ENCODE results near the gene ETS2.

Gene ETS2

GRCh38 chr21:38760762-38761155, 45.0 kb upstream of the ETS2 start:
- Histone ChIP-seq H2BK5ac (ENCODE audit: low read length) (no peak overlapping the region), H3K79me1 (ENCODE audit: low read length) (no peaks in the 10 kb centered on the region), H4K5ac (ENCODE audit: low read length) (no peak overlapping the region), H2BK15ac (replicated peaks; ENCODE audit: low read depth) (no peak overlapping the region), H2AK5ac (ENCODE audit: low read length) (no peak overlapping the region), H3K79me2 (ENCODE audit: control insufficient read depth, insufficient read depth, low read length) (no peaks in the 10 kb centered on the region), H3K23ac (ENCODE audit: low read length) (no peak overlapping the region), H2BK120ac (ENCODE audit: low read depth, low read length) (no peak overlapping the region), H3K4ac (ENCODE audit: low read depth, low read length) (no peak overlapping the region), H3K4me1 (ENCODE audit: control insufficient read depth, low read depth, low read length) (no peaks in the 10 kb centered on the region), H3K27me3 (ENCODE audit: insufficient read depth, low read length, poor library complexity) (no peaks in the 10 kb centered on the region), H3K4me3 (ENCODE audit: low read length) (no peak overlapping the region), H3K4me2 (ENCODE audit: low read length) (no peak overlapping the region), H3K36me3 (ENCODE audit: control insufficient read depth, insufficient read depth, low read length) (no peaks in the 10 kb centered on the region), H3K18ac (ENCODE audit: low read length) (no peak overlapping the region), H3K9ac (ENCODE audit: low read length) (no peak overlapping the region), H3K56ac (ENCODE audit: low read length) (no peak overlapping the region), H4K8ac (ENCODE audit: low read depth, low read length) (no peak overlapping the region), H3K27ac (ENCODE audit: low read depth, low read length) (no peak overlapping the region)
- no peak for DNase-seq
- no CpG with 5 or more reads among the region's 7 CpGs for WGBS (ENCODE audit: extremely low coverage, insufficient coverage, low lambda C conversion rate)

GRCh38 chr21:38761531-38761930, 44.2 kb upstream of the ETS2 start:
- Histone ChIP-seq H2AK5ac (ENCODE audit: low read length) (no peak overlapping the region), H3K36me3 (ENCODE audit: control insufficient read depth, insufficient read depth, low read length) (no peaks in the 10 kb centered on the region), H3K4me2 (ENCODE audit: low read length) (no peak overlapping the region), H3K23ac (ENCODE audit: low read length) (no peak overlapping the region), H3K27me3 (ENCODE audit: insufficient read depth, low read length, poor library complexity) (no peaks in the 10 kb centered on the region), H3K27ac (ENCODE audit: low read depth, low read length) (no peak overlapping the region), H3K79me2 (ENCODE audit: control insufficient read depth, insufficient read depth, low read length) (no peaks in the 10 kb centered on the region), H3K18ac (ENCODE audit: low read length) (no peak overlapping the region), H3K56ac (ENCODE audit: low read length) (no peak overlapping the region), H2BK120ac (ENCODE audit: low read depth, low read length) (no peak overlapping the region), H3K79me1 (ENCODE audit: low read length) (no peaks in the 10 kb centered on the region), H2BK15ac (replicated peaks; ENCODE audit: low read depth) (no peak overlapping the region), H4K5ac (ENCODE audit: low read length) (no peak overlapping the region), H3K4me1 (ENCODE audit: control insufficient read depth, low read depth, low read length) (no peaks in the 10 kb centered on the region), H4K8ac (ENCODE audit: low read depth, low read length) (no peak overlapping the region), H3K4me3 (ENCODE audit: low read length) (no peak overlapping the region), H3K4ac (ENCODE audit: low read depth, low read length) (no peak overlapping the region), H2BK5ac (ENCODE audit: low read length) (no peak overlapping the region), H3K9ac (ENCODE audit: low read length) (no peak overlapping the region)
- no peak for DNase-seq
- no CpG with 5 or more reads among the region's 4 CpGs for WGBS (ENCODE audit: extremely low coverage, insufficient coverage, low lambda C conversion rate)

GRCh38 chr21:38765056-38765455, 40.7 kb upstream of the ETS2 start:
- H3K4me2 ChIP-seq (ENCODE audit: low read length) = no peak overlapping the region
- no peaks in the 10 kb centered on the region for H3K79me2 ChIP-seq (ENCODE audit: control insufficient read depth, insufficient read depth, low read length)
- no peaks in the 10 kb centered on the region for H3K79me1 ChIP-seq (ENCODE audit: low read length)
- H3K56ac ChIP-seq (ENCODE audit: low read length) = no peak overlapping the region
- no peak overlapping the region for H2BK120ac ChIP-seq (ENCODE audit: low read depth, low read length)
- H2BK15ac ChIP-seq (replicated peaks; ENCODE audit: low read depth) = no peak overlapping the region
- H3K36me3 ChIP-seq (ENCODE audit: control insufficient read depth, insufficient read depth, low read length) = no peaks in the 10 kb centered on the region
- no CpG with 5 or more reads among the region's 6 CpGs for WGBS (ENCODE audit: extremely low coverage, insufficient coverage, low lambda C conversion rate)
- no peak overlapping the region for H3K27ac ChIP-seq (ENCODE audit: low read depth, low read length)
- no peaks in the 10 kb centered on the region for H3K27me3 ChIP-seq (ENCODE audit: insufficient read depth, low read length, poor library complexity)
- no peak overlapping the region for H3K4me3 ChIP-seq (ENCODE audit: low read length)
- no peak overlapping the region for H3K18ac ChIP-seq (ENCODE audit: low read length)
- no peak overlapping the region for H3K9ac ChIP-seq (ENCODE audit: low read length)
- no peak overlapping the region for H4K5ac ChIP-seq (ENCODE audit: low read length)
- no peak overlapping the region for H3K4ac ChIP-seq (ENCODE audit: low read depth, low read length)
- no peak overlapping the region for H4K8ac ChIP-seq (ENCODE audit: low read depth, low read length)
- no peaks in the 10 kb centered on the region for H3K4me1 ChIP-seq (ENCODE audit: control insufficient read depth, low read depth, low read length)
- H3K23ac ChIP-seq (ENCODE audit: low read length) = no peak overlapping the region
- no peak overlapping the region for H2AK5ac ChIP-seq (ENCODE audit: low read length)
- DNase-seq = no peak
- H2BK5ac ChIP-seq (ENCODE audit: low read length) = no peak overlapping the region

GRCh38 chr21:38766987-38767722, 38.6 kb upstream of the ETS2 start:
- no peaks in the 10 kb centered on the region for H3K36me3 ChIP-seq (ENCODE audit: control insufficient read depth, insufficient read depth, low read length)
- H2BK5ac ChIP-seq (ENCODE audit: low read length) = no peak overlapping the region
- no peaks in the 10 kb centered on the region for H3K79me2 ChIP-seq (ENCODE audit: control insufficient read depth, insufficient read depth, low read length)
- no peaks in the 10 kb centered on the region for H3K79me1 ChIP-seq (ENCODE audit: low read length)
- no peak overlapping the region for H3K23ac ChIP-seq (ENCODE audit: low read length)
- no peak overlapping the region for H4K8ac ChIP-seq (ENCODE audit: low read depth, low read length)
- no peak overlapping the region for H2BK15ac ChIP-seq (replicated peaks; ENCODE audit: low read depth)
- no peak overlapping the region for H2AK5ac ChIP-seq (ENCODE audit: low read length)
- no peak overlapping the region for H3K27ac ChIP-seq (ENCODE audit: low read depth, low read length)
- no peak overlapping the region for H2BK120ac ChIP-seq (ENCODE audit: low read depth, low read length)
- no peak overlapping the region for H3K4ac ChIP-seq (ENCODE audit: low read depth, low read length)
- H3K4me3 ChIP-seq (ENCODE audit: low read length) = no peak overlapping the region
- no peak overlapping the region for H3K56ac ChIP-seq (ENCODE audit: low read length)
- H3K18ac ChIP-seq (ENCODE audit: low read length) = no peak overlapping the region
- no peak overlapping the region for H4K5ac ChIP-seq (ENCODE audit: low read length)
- WGBS (ENCODE audit: extremely low coverage, insufficient coverage, low lambda C conversion rate) = no CpG with 5 or more reads among the region's 13 CpGs
- no peaks in the 10 kb centered on the region for H3K4me1 ChIP-seq (ENCODE audit: control insufficient read depth, low read depth, low read length)
- H3K9ac ChIP-seq (ENCODE audit: low read length) = no peak overlapping the region
- H3K4me2 ChIP-seq (ENCODE audit: low read length) = no peak overlapping the region
- no peak for DNase-seq
- H3K27me3 ChIP-seq (ENCODE audit: insufficient read depth, low read length, poor library complexity) = no peaks in the 10 kb centered on the region

GRCh38 chr21:38768471-38769063, 37.2 kb upstream of the ETS2 start:
- H3K4me2 ChIP-seq (ENCODE audit: low read length) = no peak overlapping the region
- H3K18ac ChIP-seq (ENCODE audit: low read length) = no peak overlapping the region
- no peak overlapping the region for H4K5ac ChIP-seq (ENCODE audit: low read length)
- H3K79me1 ChIP-seq (ENCODE audit: low read length) = no peaks in the 10 kb centered on the region
- H3K36me3 ChIP-seq (ENCODE audit: control insufficient read depth, insufficient read depth, low read length) = no peaks in the 10 kb centered on the region
- H2AK5ac ChIP-seq (ENCODE audit: low read length) = no peak overlapping the region
- H2BK15ac ChIP-seq (replicated peaks; ENCODE audit: low read depth) = no peak overlapping the region
- no peak for DNase-seq
- H3K4me3 ChIP-seq (ENCODE audit: low read length) = no peak overlapping the region
- no peak overlapping the region for H4K8ac ChIP-seq (ENCODE audit: low read depth, low read length)
- no peaks in the 10 kb centered on the region for H3K27me3 ChIP-seq (ENCODE audit: insufficient read depth, low read length, poor library complexity)
- no peaks in the 10 kb centered on the region for H3K79me2 ChIP-seq (ENCODE audit: control insufficient read depth, insufficient read depth, low read length)
- H3K56ac ChIP-seq (ENCODE audit: low read length) = no peak overlapping the region
- no peak overlapping the region for H3K9ac ChIP-seq (ENCODE audit: low read length)
- no CpG with 5 or more reads among the region's 13 CpGs for WGBS (ENCODE audit: extremely low coverage, insufficient coverage, low lambda C conversion rate)
- H3K4ac ChIP-seq (ENCODE audit: low read depth, low read length) = no peak overlapping the region
- no peak overlapping the region for H2BK120ac ChIP-seq (ENCODE audit: low read depth, low read length)
- H2BK5ac ChIP-seq (ENCODE audit: low read length) = no peak overlapping the region
- no peaks in the 10 kb centered on the region for H3K4me1 ChIP-seq (ENCODE audit: control insufficient read depth, low read depth, low read length)
- no peak overlapping the region for H3K23ac ChIP-seq (ENCODE audit: low read length)
- no peak overlapping the region for H3K27ac ChIP-seq (ENCODE audit: low read depth, low read length)

Data from mesendoderm (in vitro differentiated cells).